SIG-M5 treated with dmso at 0.1 percent for 504 hours (cell line): ENCODE data around the gene ABCD2.
"Not testable (repeated sequence)": the region's sequence is repeated elsewhere in the genome, so short reads cannot be mapped to it uniquely, and the experiment has no call there.

ENCODE experiments used
- DNase-seq: peaks from one replicate; lab custom pipeline; 2025; ENCODE audit not compliant: unreplicated experiment; lab: John Stamatoyannopoulos, UW

The ABCD2 gene

DNA sequence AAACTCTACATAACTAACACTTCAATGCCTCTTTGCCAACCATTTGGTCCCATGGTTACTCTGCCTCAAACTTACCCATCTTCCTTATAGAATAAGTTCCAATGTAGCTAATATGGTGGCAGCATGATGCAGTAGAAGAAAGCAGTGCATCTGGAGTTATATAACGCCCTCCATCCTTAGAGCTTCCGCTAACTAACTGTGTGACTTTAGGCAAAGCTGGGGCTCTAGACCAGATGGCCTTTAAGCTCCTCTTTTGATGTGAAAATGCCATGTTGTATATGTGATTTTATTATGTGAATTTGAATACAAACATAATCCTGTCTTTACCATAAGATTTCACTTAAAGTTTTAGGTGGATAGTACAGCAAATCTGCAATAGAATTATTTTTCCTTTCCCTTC is 6.1 kb downstream of the ABCD2 start:
- DNase-seq, result no peak

- DNase-seq, result no peak
These were observed 7.4 kb downstream of the ABCD2 start for GRCh38 chr12:39612250-39612649.

DNA sequence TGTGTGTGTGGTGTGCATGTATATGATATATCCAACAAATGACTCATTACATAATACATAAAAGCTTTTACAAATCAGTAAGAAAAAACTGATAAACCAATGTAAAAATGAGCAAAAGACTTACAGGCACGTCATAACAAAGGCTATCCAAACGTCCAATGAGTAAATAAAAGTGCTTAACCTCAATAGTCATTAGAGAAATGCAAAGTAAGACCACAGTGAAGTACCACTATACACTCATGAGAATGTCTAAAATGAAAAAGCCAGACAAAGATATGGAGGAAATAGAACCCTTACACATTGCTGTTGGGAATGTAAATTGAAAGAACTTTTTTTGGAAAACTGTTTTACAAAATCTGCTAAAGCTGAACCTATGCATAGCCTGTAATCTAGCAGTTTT is 7.8 kb downstream of the ABCD2 start:
- DNase-seq, result no peak

DNA sequence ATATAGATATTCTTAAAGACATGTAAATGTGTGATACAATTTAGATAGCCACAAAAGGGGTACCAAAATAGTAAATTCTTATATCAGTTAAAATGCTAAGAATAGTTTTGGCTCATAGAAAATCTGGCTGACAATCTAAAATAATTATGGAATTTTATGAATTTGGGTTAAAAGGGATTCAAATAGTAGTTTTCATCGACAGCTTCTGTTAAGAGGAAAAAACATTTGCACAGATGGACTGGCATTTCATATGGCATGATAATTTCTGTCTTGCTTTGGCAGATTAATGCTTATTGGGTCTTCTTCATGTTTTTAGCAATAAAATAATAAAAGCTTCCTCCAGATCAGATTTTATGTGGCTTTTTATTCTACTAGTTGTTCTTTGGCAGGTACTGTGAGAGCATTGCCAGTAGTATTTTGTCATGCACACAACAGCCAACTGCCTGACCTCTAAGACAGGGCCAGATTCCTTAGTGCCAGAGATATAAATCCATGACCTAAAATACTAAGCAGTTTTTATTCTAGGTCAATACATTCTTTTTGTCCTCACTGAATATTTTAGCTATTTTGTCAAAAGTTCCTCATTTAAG is 9.1 kb downstream of the ABCD2 start:
- DNase-seq, result no peak

DNA sequence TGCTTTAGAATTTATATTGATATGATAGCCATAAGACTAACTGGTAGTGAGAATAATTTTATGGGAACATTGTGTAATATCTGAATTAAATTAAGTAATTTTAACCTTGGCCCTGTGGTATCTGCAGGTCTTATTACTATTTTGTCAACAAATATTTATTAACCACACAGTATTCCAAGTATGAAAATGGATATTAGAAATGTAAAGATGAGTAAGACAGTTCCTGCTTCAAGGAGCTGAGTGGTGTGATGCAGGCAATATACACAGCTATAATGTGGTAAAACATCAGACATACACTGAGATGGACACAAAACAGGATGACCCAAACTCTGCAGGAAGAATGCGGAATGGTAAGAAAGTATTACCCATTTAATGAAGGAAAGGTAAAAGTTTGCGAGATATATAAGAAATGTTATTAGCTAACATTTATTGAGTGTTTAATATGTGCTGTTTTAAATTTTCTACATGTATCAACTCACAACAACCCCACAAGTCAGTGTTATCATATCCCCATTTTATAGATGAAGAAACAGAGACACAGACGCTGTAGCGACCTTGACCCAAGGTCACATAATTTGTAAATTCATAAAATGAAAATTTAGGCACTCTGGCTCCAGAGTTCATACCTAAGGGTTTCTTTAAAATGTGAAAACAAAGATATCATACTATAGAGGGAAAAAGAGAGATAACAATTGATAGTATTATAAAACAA is 12.7 kb downstream of the ABCD2 start:
- DNase-seq, result no peak

GRCh38 chr12:39605996-39606395 is 13.6 kb downstream of the ABCD2 start:
- DNase-seq, result no peak

DNA sequence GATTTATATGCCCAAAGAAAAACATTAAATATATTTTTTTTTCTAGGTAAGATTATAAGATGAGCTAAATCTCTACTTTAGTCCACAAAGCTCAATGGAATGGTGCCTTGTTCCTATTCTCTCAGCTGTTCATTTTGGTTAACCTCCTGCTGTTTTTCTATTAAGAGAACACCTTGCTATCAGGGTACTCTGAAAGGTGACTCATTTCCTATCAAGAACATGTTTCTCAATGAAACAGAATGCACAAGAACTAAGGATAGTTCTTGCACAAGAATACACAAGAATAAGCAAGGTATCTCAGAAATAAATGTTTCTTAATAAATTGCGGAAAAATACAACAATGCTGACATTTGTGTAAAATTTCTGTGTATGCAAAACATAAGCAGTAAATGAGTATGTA is 14.1 kb downstream of the ABCD2 start:
- no peak for DNase-seq

DNA sequence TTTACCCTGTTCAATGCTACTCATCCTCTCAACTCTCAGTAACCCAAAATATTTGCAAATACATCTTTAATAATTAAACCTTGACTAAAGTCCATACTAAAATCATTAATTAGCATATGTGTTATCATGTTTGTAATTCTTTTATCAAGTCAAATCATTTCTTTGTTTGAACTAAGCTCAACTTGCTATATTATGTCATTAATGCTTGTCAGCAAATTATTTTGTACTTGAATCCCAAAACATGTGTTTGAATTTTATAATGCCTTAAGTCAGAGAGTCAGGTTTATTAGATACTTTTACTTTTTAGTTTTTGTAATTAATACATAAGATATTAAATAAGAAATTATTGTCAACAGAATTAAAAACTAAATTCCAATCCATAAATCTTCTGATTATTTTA is 16.5 kb downstream of the ABCD2 start:
- no peak for DNase-seq

DNA sequence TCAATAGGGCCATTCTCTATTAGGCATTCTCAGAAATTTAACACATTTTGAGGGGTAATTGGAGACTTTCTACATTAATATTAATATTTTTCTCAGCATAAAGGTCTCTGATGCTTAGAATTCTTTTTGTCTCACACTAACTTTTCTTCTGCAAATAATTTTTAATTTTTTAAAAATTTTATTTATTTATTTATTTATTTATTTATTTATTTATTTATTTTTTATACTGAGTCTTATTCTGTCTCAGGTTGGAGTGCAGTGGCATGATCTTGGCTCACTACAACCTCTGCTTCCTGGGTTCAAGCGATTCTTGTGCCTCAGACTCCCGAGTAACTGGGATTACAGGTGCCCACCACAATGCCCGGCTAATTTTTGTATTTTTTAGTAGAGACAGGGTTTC is 17.7 kb downstream of the ABCD2 start:
- DNase-seq, result not testable (repeated sequence)

GRCh38 chr12:39595928-39596327 is 23.7 kb downstream of the ABCD2 start:
- no peak for DNase-seq

GRCh38 chr12:39592295-39592694 is 27.3 kb downstream of the ABCD2 start:
- DNase-seq, result no peak

- no peak for DNase-seq
These were observed 31.3 kb downstream of the ABCD2 start for GRCh38 chr12:39588348-39588747.

DNA sequence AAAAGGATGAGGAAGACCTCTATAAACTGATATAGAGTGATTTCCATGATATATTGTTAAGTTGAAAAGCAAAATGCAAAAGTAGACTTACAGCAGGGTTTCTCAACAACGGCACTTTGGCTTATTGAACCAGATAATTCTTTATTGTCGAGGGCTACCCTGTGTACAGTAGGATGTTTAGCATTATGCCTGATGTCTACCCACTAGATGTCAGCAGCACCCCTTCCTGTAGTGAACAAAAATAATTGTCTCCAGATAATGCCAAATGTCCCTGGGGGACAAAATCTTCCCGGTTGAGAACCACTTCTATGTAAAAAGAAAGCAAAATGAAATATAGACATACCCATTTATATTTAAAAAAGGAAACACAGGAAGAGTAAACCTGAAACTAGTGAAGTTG is 32.4 kb downstream of the ABCD2 start:
- DNase-seq, result peak; percentile 31

- DNase-seq, result no peak
These were observed 32.8 kb downstream of the ABCD2 start for GRCh38 chr12:39586816-39587215.

- DNase-seq, result no peak
These were observed 38.0 kb downstream of the ABCD2 start for GRCh38 chr12:39581592-39581991.

DNA sequence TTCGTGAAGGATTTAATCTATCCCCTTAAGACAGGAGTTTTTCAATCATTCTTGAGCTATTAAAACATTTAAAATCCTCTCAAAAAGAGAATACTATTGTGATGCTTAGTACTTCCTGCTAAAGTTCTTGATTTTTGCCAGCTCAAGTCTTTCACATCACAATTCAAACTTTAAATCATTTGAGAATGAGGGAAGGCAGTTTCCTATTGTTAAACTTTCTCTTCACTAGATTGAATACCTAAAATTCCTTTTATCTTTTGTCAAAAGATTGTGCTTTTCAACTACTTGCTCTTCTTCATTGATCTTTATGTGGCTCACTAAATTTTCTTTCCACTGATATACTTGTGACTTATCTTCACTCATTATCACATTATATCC is 44.1 kb downstream of the ABCD2 start:
- DNase-seq, result no peak

- DNase-seq, result no peak
These were observed 44.7 kb downstream of the ABCD2 start for GRCh38 chr12:39574785-39575497.

DNA sequence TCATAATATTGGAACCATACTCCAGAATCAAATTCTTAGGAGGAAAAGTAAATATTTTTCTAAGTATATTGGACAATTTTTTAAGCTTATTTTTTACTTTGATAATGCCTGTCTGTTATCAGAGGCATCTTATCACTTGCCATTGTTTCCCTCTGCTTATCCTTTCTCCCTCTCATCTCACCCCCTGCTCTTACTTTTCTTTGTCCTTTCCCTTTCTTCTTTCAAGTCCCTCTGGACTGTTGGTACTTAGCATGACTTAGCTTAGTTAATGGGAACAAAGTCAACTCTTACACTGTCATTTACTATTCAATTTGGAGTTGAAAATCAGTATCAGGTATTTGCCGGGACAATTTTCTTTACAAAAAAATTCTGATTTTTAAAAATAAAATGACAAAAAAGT is 45.2 kb downstream of the ABCD2 start:
- no peak for DNase-seq

DNA sequence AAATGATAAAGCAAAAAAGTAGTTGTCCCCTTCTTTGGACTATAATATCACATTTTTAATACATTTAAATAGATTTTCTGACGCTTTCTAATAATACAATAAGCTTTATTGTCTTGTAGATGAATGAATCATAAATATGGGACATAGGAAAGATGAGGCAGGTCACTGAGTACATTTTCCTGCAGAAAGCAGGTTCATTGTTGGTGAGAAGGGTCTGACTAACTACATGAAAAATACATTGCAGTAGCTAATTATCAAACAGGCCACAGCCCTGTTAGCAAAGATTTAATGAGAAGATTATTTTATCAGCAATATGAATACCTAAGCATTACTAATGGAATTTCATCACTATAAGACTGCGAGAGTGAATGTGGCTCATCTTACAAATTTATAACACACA is 45.6 kb downstream of the ABCD2 start:
- DNase-seq, result no peak

GRCh38 chr12:39572551-39572950 is 47.1 kb downstream of the ABCD2 start:
- no peak for DNase-seq

GRCh38 chr12:39571351-39571750 is 48.3 kb downstream of the ABCD2 start:
- no peak for DNase-seq

- peak; percentile 16 for DNase-seq
These were observed 66.1 kb downstream of the ABCD2 start for GRCh38 chr12:39553476-39553875.
